ENCODE measurements around the gene LRP5.

LRP5 gene

GRCh38 chr11:68347841-68348240 is 35.5 kb downstream of the LRP5 start:
- no peak for DNase-seq

- no peak for DNase-seq
Observed at GRCh38 chr11:68349461-68350249, 37.3 kb downstream of the LRP5 start.

- DNase-seq: no peak
Observed at GRCh38 chr11:68350759-68351449, 38.5 kb downstream of the LRP5 start.

GRCh38 chr11:68351450-68352275 is 39.3 kb downstream of the LRP5 start:
- no peak for DNase-seq

DNA sequence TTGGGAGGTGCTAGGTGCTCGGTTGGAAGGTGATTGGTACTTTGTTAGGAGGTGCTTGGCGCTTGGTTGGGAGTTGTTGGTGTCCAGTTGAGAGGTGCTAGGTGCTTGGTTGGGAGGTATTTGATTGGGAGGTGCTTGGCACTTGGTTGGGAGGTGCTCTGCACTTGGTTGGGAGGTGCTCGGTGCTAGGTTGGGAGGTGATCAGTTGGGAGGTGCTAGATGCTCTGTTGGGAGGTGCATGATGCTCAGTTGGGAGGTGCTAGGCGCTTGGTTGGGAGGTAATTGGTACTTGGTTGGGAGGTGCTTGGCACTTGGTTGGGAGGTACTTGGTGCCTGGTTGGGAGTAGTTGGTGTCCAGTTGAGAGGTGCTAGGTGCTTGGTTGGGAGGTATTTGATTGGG is 40.2 kb downstream of the LRP5 start:
- no peak for DNase-seq

GRCh38 chr11:68353118-68353517 is 40.7 kb downstream of the LRP5 start:
- DNase-seq: no peak

GRCh38 chr11:68353669-68354068 is 41.3 kb downstream of the LRP5 start:
- no peak for DNase-seq

DNA sequence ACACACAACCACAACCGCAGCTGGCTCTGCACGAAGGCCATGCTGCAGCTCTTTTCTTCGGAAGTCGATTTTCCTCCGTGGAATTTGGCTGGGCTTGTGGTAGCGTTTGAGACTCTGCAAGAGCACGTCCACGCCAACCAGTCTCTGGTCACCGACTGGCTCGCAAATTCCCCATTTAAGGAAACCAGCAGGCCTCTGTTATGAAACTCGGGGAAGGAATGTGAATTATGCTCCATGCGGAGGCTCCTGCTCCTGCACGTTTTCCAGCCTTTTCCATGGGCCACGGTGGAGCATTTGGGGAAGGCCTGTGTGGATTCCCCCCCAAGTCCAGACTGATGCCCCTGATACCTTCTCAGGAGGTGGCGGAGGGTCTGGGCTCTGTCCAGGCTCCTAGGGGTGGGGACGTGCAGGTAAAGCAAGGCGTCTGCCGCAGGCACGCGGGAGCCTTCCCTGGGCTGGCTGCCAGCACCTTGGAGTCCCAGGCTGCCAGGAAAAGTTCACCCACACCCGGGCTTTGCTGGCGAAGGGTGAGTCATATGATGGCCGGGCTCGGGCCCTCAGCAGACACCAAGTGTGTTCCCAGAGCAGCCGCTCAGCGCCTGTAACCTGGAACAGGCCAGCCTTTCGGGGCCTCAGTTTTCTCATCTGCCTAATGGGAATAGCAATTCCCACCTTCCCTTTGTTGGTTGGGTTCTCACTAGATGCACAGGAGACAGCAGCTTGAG is 41.9 kb downstream of the LRP5 start:
- DNase-seq: no peak

GRCh38 chr11:68355471-68355870 is 43.1 kb downstream of the LRP5 start:
- no peak for DNase-seq

DNA sequence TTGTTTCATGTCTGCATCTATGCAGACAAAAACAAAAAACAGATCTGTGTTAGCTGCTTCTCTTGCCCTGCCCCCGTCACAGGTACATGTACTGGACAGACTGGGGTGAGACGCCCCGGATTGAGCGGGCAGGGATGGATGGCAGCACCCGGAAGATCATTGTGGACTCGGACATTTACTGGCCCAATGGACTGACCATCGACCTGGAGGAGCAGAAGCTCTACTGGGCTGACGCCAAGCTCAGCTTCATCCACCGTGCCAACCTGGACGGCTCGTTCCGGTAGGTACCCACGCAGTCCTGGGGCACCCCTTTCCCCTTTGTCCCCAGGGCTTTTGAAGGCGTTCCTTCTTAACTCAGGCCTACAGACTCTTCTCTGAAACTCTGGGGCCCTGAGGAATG is 45.2 kb downstream of the LRP5 start:
- DNase-seq: no peak

DNA sequence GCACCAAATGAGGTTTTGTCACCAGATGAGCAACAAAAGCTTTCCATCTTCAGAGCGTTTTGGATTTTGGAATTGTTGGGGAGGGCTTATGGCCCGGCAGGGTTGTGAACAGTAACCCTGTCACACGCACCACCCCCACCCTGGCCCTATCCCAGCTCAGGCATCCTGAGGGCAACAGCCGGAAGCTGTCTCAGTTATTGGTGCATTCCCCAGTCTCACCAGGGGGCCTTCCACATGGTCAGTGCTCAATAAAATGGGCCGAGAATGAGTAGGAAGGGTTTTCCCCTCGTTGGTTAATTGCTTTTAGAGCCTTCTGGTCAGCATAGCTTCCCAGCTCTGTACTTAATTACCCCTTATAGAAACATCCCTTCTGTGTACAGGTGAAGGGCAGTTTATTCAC is 46.0 kb downstream of the LRP5 start:
- DNase-seq: no peak

DNA sequence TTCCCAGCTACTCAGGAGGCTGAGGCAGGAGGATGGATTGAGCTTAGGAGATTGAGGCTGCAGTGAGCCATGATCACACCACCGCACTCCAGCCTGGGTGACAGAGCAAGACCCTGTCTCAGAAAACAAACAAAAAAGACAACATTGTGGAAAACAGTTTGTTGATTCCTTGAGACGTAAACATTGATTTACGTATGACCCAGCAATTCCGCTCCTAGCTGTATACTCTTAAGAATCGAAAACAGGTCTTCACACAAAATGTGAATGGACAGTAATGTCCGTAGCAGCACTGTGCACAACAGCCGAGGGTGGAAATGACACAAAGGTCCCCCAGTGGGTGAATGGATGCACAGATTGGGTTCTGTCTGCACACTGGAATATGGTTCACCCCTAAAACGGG is 49.3 kb downstream of the LRP5 start:
- no peak for DNase-seq

GRCh38 chr11:68362801-68363379 is 50.5 kb downstream of the LRP5 start:
- no peak for DNase-seq

GRCh38 chr11:68363776-68364175 is 51.4 kb downstream of the LRP5 start:
- DNase-seq: no peak

DNA sequence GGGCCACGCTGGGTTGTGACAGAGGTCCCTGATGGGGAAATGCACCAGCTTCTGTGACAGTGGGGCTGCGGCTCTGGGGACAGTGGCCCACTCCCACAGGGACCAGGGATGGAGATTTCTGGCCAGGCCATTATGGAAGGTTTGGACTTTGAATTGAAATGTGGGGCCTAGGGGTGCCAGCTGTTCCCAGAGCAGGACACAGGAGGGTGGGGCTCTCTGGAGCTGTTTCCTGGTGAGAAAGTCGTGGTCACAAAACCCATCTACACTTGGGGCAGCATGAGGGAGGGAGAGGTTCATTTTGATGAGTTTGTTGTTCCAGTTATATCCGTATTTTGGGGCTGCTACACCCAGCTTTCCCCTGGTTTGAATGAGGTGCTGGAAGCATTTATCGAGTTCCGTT is 52.2 kb downstream of the LRP5 start:
- no peak for DNase-seq

DNA sequence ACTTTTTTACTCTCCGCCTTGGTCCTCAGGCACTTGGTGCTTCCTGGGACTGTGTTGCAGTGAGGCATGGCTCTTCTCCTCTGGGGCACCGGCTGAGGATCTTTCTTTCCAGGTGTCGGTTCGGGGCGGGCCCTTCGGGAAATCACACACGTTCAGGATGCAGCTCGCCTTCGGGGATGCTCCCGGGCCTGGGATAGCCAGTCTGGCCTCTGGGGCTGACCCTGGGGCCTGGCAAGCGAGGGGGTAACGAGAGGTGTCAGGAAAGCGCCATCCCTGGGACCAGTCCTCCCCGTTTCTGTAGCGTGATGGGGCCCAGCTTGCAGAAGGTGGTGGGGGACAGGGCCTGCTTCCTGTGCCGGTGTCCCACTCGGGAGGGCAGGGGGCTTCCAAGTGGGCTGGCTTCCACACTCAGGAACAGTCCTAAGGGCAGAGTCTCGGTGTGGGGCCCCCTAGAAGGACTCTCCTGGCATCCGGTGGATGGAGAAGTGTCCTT is 53.6 kb downstream of the LRP5 start:
- no peak for DNase-seq

- DNase-seq: no peak
Observed at GRCh38 chr11:68367252-68367651, 54.9 kb downstream of the LRP5 start.

- no peak for DNase-seq
Observed at GRCh38 chr11:68369756-68370155, 57.4 kb downstream of the LRP5 start.

GRCh38 chr11:68370211-68371111 is 58.1 kb downstream of the LRP5 start:
- DNase-seq: no peak

DNA sequence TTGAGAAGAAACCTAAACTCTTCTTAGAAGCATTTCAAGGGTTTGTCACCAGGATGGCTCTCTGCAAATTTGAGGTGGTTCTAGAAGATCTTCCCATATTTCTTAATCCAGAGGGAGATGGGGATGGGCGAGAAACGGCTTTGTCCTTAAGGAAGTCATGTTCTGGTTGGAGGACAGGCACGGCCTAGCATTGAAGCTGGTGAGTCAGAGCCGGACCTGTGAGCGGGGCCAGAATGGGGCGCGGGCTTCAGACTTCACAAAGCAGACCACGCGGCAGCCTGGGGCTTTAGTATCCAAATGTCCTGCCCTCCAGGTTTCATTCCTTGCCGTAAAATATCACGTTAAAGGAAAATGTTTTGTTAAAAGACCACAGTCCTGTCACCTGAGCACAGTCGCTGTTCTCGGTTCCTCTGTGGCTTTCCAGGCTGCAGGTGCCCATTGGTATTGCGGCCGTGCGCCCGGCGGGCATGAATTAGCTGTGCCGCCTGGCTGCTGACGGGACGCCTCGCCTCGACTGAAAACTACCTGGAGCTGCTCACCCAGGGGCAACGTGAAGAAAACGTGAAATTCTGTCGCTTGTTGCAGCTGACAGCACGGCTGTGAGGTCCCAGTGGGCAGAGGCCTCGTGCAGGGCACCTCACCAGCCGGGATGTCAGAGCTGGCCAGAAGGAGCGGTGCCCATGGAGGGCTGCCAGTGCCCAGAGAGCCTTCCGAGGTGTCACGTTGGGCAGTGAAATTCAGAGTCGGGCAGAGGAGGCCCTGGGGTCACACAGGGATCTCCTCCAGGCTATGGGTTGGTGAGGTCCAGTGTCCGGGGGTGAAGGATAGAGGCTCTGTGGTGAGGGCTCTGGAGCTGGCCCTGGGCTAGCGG is 59.0 kb downstream of the LRP5 start:
- DNase-seq: no peak
